ENCODE measurements around the gene GGT5.
"Not testable (repeated sequence)": the region's sequence is repeated elsewhere in the genome, so short reads cannot be mapped to it uniquely, and the experiment has no call there.

Gene GGT5

DNA sequence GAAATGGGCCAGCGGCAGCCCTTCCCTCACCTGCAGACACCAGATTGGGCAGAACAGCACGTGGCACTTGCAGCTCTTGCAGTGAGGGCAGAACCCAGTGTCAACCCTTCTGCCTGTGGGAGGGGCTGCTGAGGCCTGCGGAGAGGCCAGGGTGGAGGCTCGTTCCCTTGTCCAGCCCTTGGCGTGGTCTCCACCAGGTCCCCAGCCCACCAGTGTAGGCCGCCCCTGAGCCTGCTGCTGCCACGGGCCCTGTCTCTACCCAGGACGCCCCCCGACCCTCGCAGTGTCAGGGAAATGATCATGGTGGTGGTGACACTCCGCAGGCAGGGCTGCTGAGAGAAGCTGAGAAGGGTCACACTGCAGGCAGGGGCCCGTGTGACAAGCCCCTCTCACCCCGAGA is 11.3 kb upstream of the GGT5 start:
- H3K27me3 Mint-ChIP-seq; H3K4me3 Mint-ChIP-seq; H3K27ac Mint-ChIP-seq (ENCODE audit: low read depth); ATAC-seq (replicated peaks; ENCODE audit: extremely low read depth, poor library complexity, severe bottlenecking); H3K4me1 Mint-ChIP-seq; DNase-seq (ENCODE audit: low spot score in 2 of 2); H3K9me3 Mint-ChIP-seq; H3K36me3 Mint-ChIP-seq (ENCODE audit: insufficient read depth): not testable (repeated sequence)

DNA sequence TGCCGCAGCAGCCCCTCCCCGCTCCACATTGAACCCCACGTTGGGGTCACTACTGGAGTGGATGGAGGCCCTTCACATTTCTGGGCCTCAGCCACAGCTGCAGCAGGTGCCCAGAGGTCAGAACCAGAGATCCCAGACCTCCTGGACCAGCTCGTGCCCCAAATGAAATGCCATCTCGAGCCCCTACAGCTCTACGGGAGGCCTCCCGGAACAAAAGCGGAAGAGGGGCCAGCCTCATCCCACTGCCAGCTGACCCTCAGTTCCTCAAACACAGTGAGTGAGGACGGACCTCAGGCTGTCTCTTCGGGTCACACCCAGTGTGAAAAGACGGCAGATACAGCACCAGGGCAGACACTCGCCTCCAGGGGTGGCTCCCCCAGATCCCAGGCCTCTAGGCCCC is 8.2 kb upstream of the GGT5 start:
- not testable (repeated sequence) for H3K9me3 Mint-ChIP-seq; DNase-seq (ENCODE audit: low spot score in 2 of 2); ATAC-seq (replicated peaks; ENCODE audit: extremely low read depth, poor library complexity, severe bottlenecking); H3K27ac Mint-ChIP-seq (ENCODE audit: low read depth); H3K27me3 Mint-ChIP-seq; H3K4me1 Mint-ChIP-seq; H3K36me3 Mint-ChIP-seq (ENCODE audit: insufficient read depth); H3K4me3 Mint-ChIP-seq

DNA sequence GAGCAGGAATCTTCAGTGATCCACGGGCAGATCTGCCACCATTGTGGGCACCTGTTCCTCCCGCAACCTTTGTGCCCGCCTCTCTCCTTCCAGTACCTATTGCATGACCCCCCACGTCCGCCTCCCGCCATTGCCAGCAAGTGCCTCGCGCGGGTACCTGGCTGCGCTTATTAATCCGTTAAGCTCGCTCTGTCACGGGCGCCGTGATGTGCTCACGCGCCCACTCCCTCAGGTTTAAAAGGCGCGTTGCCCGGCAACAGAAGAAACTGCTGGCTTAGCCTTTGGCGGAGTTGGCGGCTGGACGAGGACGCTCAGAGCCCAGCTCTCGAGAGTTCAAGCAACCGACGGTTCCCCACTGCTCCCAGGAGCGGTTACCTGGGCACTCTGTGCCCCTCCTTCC is 6.4 kb upstream of the GGT5 start:
- H3K36me3 Mint-ChIP-seq (ENCODE audit: insufficient read depth); H3K27ac Mint-ChIP-seq (ENCODE audit: low read depth); H3K4me3 Mint-ChIP-seq; H3K4me1 Mint-ChIP-seq; ATAC-seq (replicated peaks; ENCODE audit: extremely low read depth, poor library complexity, severe bottlenecking); H3K27me3 Mint-ChIP-seq; DNase-seq (ENCODE audit: low spot score in 2 of 2); H3K9me3 Mint-ChIP-seq: not testable (repeated sequence)

DNA sequence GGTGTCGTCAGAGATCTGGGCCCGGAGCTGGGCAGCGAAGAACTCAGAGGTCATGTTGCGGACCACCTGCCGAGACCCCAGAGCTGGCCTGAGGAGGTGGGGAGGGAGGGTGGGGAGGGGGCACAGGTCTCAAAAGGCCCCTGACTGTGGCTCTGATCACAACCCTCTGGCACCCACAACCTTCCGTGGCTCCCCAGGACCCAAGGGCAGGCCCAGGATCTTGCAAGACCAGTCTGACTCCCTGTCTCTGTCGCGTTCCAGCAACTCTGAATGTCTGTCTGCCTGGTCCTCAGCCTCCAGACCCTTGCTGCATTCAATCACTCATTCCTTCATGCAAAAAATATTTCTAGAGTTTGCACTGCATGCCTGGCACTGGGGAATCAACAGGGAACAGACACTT is 4.5 kb upstream of the GGT5 start:
- DNase-seq (ENCODE audit: low spot score in 2 of 2); H3K9me3 Mint-ChIP-seq; H3K27ac Mint-ChIP-seq (ENCODE audit: low read depth); H3K27me3 Mint-ChIP-seq; ATAC-seq (replicated peaks; ENCODE audit: extremely low read depth, poor library complexity, severe bottlenecking); H3K36me3 Mint-ChIP-seq (ENCODE audit: insufficient read depth); H3K4me1 Mint-ChIP-seq; H3K4me3 Mint-ChIP-seq: not testable (repeated sequence)

DNA sequence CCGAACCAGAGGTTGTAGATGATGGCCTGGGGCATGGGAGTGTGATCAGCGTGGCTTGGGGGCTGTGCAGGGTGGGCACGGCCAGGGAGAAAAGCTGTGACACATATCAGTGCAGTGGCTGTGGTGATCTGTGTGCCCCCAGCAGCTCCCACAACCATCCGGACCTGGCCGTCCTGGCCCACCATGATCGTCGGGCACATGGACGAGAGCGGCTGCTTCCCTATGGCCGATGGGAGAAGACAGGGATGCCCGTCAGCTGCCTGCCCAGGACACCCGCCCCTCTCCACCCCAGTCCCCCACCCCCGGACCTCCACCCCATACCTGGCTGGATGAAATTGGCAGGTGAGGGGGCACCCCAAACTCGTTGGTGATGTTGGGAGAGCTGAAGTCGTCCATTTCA is 3.7 kb upstream of the GGT5 start:
- not testable (repeated sequence) for H3K4me1 Mint-ChIP-seq; ATAC-seq (replicated peaks; ENCODE audit: extremely low read depth, poor library complexity, severe bottlenecking); H3K4me3 Mint-ChIP-seq; DNase-seq (ENCODE audit: low spot score in 2 of 2); H3K9me3 Mint-ChIP-seq; H3K36me3 Mint-ChIP-seq (ENCODE audit: insufficient read depth); H3K27me3 Mint-ChIP-seq; H3K27ac Mint-ChIP-seq (ENCODE audit: low read depth)

DNA sequence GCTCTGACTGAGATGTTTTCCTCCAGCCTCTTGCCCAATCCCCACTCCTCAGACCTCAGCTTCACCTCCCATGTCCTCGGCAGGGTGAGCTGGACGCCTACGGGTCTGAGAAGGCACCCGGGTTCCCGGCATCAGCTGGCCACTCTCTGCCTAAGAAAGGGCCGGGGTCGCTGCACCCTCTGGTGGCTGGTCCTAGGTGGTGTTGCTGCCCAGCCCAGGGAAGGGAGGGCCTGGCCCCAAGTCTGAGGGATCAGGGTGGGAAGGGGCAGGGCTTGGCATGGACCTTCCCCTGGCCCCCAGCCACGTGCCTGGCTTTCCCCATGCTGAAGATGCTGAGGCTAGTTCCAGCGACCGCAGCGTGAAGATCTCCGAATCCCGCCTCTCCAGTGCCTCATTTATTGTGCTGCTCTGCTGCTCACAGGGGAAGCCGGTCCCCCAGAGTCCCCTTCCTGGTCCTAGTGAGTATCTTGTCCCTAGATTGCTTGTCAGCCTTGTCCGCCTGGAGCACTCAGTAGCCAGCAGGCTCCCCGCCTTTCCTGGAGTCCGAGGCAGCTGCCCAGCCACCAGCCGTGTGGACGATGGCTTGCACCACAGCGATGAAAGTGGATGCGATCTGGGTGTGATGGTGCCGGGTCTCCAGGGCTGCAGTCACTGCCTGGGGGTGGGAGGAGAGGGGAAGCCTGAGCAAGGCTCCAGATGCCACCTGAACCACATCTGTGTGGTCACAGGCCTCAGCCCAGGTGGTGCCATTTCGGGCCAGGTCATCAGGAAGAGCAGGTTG is 2.9 kb upstream of the GGT5 start:
- H3K36me3 Mint-ChIP-seq (ENCODE audit: insufficient read depth) = peaks cover 3% of the 10 kb centered on the region
- H3K9me3 Mint-ChIP-seq = no peaks in the 10 kb centered on the region
- no peaks in the 10 kb centered on the region for H3K27me3 Mint-ChIP-seq
- ATAC-seq (replicated peaks; ENCODE audit: extremely low read depth, poor library complexity, severe bottlenecking) = peak; percentile 52
- H3K27ac Mint-ChIP-seq (ENCODE audit: low read depth) = no peak overlapping the region
- no peak for DNase-seq (ENCODE audit: low spot score in 2 of 2)
- H3K4me3 Mint-ChIP-seq = no peak overlapping the region
- peaks cover 16% of the 10 kb centered on the region for H3K4me1 Mint-ChIP-seq

DNA sequence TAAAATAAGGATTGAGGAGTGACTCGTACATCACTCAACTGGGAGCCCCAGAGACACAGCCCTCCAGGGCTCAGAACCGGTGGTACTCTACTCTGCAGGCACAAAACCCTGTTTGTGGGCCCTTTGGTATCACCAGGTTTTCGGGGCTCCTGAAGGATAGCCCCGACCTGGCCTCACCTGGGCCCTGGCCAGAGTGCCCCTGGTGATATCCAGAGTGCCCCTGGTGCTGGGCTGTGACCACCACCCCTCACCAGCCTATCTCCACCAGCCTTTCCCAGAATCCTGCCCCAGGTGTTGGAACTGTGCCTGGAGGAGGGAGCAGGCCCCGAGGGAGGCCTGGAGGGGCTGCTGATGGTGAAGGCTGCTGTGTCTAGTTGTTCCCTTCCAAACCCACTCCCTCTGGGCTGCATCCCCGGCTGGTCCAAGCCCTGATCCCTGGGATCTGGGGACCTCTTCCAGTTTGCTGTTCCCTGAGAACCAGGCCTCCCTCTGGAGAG is 2.2 kb upstream of the GGT5 start:
- H3K27ac Mint-ChIP-seq (ENCODE audit: low read depth) = no peak overlapping the region
- peaks cover 3% of the 10 kb centered on the region for H3K36me3 Mint-ChIP-seq (ENCODE audit: insufficient read depth)
- peaks cover 23% of the 10 kb centered on the region for H3K4me1 Mint-ChIP-seq
- no peaks in the 10 kb centered on the region for H3K9me3 Mint-ChIP-seq
- DNase-seq (ENCODE audit: low spot score in 2 of 2) = no peak
- ATAC-seq (replicated peaks; ENCODE audit: extremely low read depth, poor library complexity, severe bottlenecking) = no peak
- H3K27me3 Mint-ChIP-seq = no peaks in the 10 kb centered on the region
- no peak overlapping the region for H3K4me3 Mint-ChIP-seq

DNA sequence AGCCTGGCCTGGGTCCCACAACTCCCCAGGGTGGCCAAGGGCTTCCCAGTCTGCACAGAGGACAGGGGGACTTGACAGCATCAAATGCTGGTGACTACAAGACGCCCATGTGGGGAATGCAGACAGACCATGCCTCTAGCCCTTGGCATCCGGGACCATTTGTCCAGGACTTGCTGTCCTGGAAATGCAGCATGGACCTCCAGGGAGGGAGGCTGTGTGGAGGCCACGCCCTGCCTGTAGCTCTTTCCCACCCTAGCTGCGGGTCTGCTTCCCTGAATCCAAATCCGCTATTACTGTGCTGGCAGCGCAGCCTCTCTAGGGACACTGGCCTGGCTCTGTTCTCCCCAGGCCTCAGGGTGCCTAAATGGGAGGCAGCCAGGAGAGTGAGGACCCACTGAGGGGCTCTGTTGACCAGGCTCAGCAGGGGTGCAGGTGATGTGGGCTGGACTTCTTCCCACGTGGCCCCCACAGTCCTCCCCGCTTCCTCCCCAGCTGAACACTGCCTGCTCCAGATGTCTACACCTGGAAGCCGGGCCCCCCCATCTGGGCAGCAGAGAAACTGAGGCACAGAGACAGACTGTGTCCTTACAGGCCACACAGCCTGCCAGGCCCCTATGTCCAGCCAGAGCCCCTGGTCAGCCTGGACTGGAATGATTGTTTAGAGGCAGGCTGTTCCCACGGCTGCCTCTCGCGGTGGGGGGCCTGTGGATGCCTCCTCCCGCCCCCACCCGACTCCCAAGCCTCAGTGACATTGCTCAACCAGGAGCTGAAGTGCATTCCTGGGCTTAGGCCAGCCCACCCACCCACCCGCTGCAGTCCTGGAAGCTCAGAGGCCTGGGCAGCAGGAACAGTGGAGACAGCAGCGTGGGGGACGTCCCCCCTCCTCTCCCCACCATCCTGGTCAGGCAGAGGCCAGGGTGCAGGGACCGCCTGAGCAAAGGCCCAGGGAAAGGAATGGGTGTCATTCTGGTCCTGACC is 991 bp upstream of the GGT5 start:
- DNase-seq (ENCODE audit: low spot score in 2 of 2) = not testable (repeated sequence)

DNA sequence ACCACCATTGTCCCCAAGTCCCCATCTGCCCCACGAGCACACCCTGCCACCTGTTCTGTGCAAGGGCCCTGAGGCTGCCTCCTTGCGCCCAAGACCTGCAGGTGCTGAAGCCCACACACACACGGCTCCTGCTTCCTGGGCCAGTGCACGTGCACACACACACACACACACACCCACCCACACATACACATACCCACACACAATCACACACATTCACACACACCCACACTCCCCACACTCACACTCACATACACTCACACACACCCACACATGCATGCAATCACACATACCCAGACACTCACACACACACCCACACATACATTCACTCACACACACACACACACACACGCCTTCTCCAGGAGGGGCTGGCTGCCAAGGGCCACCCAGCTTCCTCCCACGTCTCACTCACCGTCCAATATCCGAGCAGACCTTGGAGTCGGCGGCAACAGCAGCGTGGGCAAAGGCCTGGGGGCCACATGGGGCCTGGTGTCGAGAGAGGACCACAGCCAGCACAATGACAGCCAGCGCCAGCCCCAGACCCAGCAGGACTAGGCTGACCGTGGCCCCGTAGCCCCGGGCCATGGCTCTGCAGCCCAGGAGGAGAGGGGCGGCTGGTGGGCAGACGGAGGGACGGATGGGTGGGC is 616 bp downstream of the GGT5 start:
- Mint-ChIP-seq H3K36me3 (ENCODE audit: insufficient read depth) (peaks cover 3% of the 10 kb centered on the region), H3K27ac (ENCODE audit: low read depth) (no peak overlapping the region), H3K4me1 (peaks cover 24% of the 10 kb centered on the region), H3K4me3 (peak overlapping the region; percentile 3), H3K27me3 (no peaks in the 10 kb centered on the region), H3K9me3 (no peaks in the 10 kb centered on the region)
- no peak for DNase-seq (ENCODE audit: low spot score in 2 of 2)
- no peak for ATAC-seq (replicated peaks; ENCODE audit: extremely low read depth, poor library complexity, severe bottlenecking)

More for the DNA sequence above, 991 bp upstream of the GGT5 start:
- not testable (repeated sequence) for ATAC-seq (replicated peaks; ENCODE audit: extremely low read depth, poor library complexity, severe bottlenecking); H3K9me3 Mint-ChIP-seq; H3K4me3 Mint-ChIP-seq; H3K27me3 Mint-ChIP-seq; H3K27ac Mint-ChIP-seq (ENCODE audit: low read depth); H3K36me3 Mint-ChIP-seq (ENCODE audit: insufficient read depth)
- peaks cover 24% of the 10 kb centered on the region for H3K4me1 Mint-ChIP-seq

DNA sequence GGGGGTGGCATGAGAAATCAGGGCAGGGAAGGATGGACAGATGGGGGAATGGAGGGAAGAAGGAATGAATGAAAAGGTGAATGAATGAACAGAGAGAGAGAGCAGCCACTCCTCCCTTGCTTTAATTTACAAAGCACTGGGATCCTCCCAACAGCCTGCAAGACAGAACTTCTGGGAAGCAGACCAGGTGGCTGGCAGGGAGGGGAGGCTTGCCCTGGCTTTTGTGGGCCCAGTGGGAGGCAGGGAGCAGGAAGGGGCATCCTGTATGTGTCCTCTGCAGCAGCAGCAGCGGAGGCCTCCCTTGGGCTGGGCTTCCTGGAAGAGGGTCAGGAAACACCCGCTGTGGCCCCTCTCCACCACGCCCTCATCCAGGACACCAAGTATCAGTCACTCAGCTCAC is 1.5 kb downstream of the GGT5 start:
- not testable (repeated sequence) for H3K9me3 Mint-ChIP-seq; DNase-seq (ENCODE audit: low spot score in 2 of 2); ATAC-seq (replicated peaks; ENCODE audit: extremely low read depth, poor library complexity, severe bottlenecking); H3K36me3 Mint-ChIP-seq (ENCODE audit: insufficient read depth); H3K27me3 Mint-ChIP-seq
- Mint-ChIP-seq H3K27ac (ENCODE audit: low read depth) (peak overlapping the region; percentile 83), H3K4me1 (peaks cover 24% of the 10 kb centered on the region), H3K4me3 (peak overlapping the region; percentile 67)

DNA sequence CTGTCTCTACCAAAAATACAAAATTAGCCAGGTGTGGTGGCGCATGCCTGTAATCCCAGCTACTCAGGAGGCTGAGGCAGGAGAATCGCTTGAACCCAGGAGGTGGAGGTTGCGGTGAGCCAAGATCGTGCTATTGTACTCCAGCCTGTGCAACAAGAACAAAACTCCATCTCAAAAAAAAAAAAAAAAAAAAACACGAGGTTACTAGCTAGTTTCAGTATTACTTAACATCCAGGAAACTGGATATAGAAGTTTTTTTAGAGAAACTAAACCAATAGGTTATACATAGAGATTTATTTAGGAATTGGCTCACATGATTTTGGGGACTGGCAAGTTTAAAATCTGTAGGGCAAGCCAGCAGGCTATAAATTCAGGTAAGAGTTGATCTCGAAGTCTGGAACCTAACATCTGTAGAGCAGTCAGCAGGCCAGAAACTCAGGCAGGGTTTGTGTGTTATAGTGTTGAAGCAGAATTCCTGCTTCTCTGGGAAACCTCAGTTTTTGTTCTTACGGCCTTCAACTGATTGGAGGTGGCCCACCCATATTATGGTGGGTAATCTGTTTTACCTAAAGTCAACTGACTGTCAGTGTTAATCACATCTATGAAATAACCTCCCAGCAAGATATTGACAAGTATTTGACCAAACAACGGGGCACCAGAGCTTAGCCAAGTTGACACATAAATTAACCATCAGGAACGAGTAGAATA is 3.7 kb downstream of the GGT5 start:
- not testable (repeated sequence) for ATAC-seq (replicated peaks; ENCODE audit: extremely low read depth, poor library complexity, severe bottlenecking); H3K36me3 Mint-ChIP-seq (ENCODE audit: insufficient read depth); H3K27me3 Mint-ChIP-seq; H3K4me3 Mint-ChIP-seq; DNase-seq (ENCODE audit: low spot score in 2 of 2); H3K9me3 Mint-ChIP-seq
- H3K27ac Mint-ChIP-seq (ENCODE audit: low read depth) = peak overlapping the region; percentile 29
- H3K4me1 Mint-ChIP-seq = peaks cover 24% of the 10 kb centered on the region

DNA sequence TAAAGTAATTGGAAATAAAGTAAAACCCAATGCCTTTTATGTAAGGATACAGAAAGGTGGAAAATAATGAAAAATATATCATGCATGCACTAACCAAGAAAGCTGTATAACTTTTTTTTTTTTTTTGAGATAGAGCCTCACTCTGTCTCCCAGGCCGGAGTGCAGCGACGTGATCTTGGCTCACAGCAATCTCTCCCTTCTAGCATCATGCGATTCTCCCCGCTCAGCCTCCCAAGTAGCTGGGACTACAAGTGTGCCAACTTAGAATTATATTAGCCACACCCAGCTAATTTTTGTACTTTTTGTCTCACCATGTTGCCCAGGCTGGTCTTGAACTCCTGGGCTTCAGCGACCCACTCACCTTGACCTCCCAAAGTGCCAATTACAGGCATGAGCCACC is 4.5 kb downstream of the GGT5 start:
- Mint-ChIP-seq H3K27ac (ENCODE audit: low read depth) (peak overlapping the region; percentile 29), H3K9me3 (no peaks in the 10 kb centered on the region), H3K27me3 (no peaks in the 10 kb centered on the region), H3K36me3 (ENCODE audit: insufficient read depth) (peaks cover 3% of the 10 kb centered on the region), H3K4me3 (no peak overlapping the region), H3K4me1 (peaks cover 24% of the 10 kb centered on the region)
- ATAC-seq (replicated peaks; ENCODE audit: extremely low read depth, poor library complexity, severe bottlenecking) = no peak
- DNase-seq (ENCODE audit: low spot score in 2 of 2) = no peak
